Esophagus muscularis mucosa (tissue), 3 donors: ENCODE data around the gene HLA-DQA1.

Source experiments
- POLR2A ChIP-seq: fragments of 450-650 bp; IDR thresholded peaks from one replicate; pipeline ENCODE4 v1.6.1; 2017; ENCODE audit warnings: antibody characterized with exemption, moderate library complexity, mild to moderate bottlenecking, low read depth
- POLR2AphosphoS5 ChIP-seq, 2 donors: sonication (generic); formaldehyde crosslinking; IDR thresholded peaks; one replicate each; pipeline ENCODE4 v1.6.1; 2017; ENCODE audit warnings: antibody characterized with exemption in 2 of 2
- TF ChIP-seq, protein P1 (sequence below), 3 experiments: fragments of 200-600 bp in 2 of 3; fragments of 450-650 bp in 1 of 3; sonication (generic) in 2 of 3; IDR thresholded peaks; one replicate each; pipeline ENCODE4 v1.5.1; 2017 to 2019; ENCODE audit warnings: antibody characterized with exemption in 3 of 3, mild to moderate bottlenecking in 2 of 3, moderate library complexity in 1 of 3

DNA sequence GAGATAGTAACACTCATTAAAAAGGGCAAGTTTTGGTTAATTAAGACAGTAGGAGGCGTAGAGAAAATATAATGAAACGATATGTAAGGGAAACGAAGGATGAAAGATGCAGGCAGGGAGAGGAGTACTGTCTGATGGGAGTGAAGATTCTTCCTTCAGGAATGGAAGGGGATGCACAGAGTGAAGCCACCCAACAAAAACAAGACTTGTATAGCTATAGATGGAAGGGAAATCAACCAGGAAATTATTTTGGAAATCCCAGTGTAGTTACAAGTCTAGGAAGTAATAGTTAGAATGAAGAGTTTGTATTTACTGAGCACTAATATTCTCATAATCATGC, 27.8 kb upstream of the HLA-DQA1 start:
- TF ChIP-seq, protein P1, sequence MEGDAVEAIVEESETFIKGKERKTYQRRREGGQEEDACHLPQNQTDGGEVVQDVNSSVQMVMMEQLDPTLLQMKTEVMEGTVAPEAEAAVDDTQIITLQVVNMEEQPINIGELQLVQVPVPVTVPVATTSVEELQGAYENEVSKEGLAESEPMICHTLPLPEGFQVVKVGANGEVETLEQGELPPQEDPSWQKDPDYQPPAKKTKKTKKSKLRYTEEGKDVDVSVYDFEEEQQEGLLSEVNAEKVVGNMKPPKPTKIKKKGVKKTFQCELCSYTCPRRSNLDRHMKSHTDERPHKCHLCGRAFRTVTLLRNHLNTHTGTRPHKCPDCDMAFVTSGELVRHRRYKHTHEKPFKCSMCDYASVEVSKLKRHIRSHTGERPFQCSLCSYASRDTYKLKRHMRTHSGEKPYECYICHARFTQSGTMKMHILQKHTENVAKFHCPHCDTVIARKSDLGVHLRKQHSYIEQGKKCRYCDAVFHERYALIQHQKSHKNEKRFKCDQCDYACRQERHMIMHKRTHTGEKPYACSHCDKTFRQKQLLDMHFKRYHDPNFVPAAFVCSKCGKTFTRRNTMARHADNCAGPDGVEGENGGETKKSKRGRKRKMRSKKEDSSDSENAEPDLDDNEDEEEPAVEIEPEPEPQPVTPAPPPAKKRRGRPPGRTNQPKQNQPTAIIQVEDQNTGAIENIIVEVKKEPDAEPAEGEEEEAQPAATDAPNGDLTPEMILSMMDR (IDR thresholded peaks at IDR 0.05) = no peak
- no peak for TF ChIP-seq POLR2A
- no peak for TF ChIP-seq POLR2AphosphoS5 (IDR thresholded peaks at IDR 0.05)
